Ascending aorta (tissue), 2 donors: ENCODE data around the gene ABCA1. TPM values are rescaled to one million over a fixed set of nuclear protein-coding genes. Genes with fewer than 3 reads are reported as not detected.

Source experiments
- DNase-seq, 2 donors: peaks; one replicate each; pipeline ENCODE4 v3.0.0-alpha.2; 2019; ENCODE audit warnings: low spot score in 2 of 2
- H3K27ac ChIP-seq, 2 donors: fragments of 200-600 bp; sonication (generic); one replicate each; pipeline ENCODE4 v1.5.1; 2016 to 2017; ENCODE audit warnings: mild to moderate bottlenecking in 1 of 2
- H3K27me3 ChIP-seq: fragments of 200-600 bp; sonication (generic); one replicate; pipeline ENCODE4 v1.5.1; 2017
- H3K36me3 ChIP-seq, 2 donors: fragments of 200-600 bp; sonication (generic); one replicate each; pipeline ENCODE4 v1.5.1; 2016
- H3K4me1 ChIP-seq, 2 donors: fragments of 200-600 bp; sonication (generic); one replicate each; pipeline ENCODE4 v1.5.1; 2016 to 2017; ENCODE audit warnings: mild to moderate bottlenecking in 1 of 2
- H3K4me3 ChIP-seq, 2 donors: fragments of 200-600 bp; sonication (generic); one replicate each; pipeline ENCODE4 v1.5.1; 2016 to 2017; ENCODE audit warnings: mild to moderate bottlenecking in 1 of 2
- H3K9me3 ChIP-seq, 2 donors: fragments of 200-600 bp; sonication (generic); one replicate each; pipeline ENCODE4 v1.5.1; 2016
- intact Hi-C: fragments of 100-400 bp; cut with DNase I; formaldehyde crosslinking; loops from one replicate; pipeline ENCODE4 v1.15.1; 2023
- total RNA-seq: library from RNA; depleted of rRNA; stranded (reverse); fragments of >200 nt; gene quantifications from one replicate; pipeline ENCODE4 v1.1.0, GENCODE V29; 2016
- TF ChIP-seq, protein P1 (sequence below), 3 experiments: fragments of 200-600 bp in 2 of 3; fragments of 450-650 bp in 1 of 3; sonication (generic) in 2 of 3; IDR thresholded peaks; one replicate each; pipeline ENCODE4 v1.5.1; 2016 to 2019; ENCODE audit warnings: antibody characterized with exemption in 3 of 3, mild to moderate bottlenecking in 1 of 3, moderate library complexity in 1 of 3

ABCA1 gene
- total RNA-seq, 1 donor from 2014 or later: 14.0 TPM

DNA sequence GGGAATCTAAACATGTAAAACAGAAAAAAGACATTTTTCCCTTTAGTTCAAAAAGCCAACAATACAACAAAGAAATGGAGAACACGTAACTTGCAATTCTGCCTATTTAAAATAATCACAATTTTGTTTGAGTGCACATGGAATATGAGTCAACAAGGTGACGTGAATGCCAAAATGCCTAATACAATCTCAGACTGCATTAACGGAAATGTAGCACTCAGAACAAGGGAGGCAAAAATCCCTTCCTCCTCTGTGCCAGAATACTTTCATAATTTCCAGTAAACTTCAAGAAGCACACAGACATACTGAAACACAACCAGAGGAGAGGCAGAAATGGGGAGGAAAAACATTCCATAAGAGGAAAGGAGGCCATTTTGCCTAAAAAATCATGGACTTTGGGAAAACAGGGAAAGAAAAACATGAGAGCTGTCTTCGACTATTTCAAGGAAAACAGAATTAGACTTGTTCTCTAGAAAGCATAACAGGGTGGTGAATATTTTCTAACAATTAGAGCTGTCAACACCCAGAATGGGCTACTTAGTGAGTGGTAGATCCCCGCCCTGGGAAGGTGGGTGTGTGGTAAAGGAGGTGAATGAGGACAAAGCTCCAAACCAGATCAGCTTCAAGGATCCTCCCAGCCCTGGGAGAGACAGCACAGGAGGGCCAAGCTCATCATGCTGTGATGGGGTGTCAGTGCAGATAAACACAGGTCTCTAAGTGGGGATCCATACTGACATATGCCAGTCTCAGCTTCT, 48.2 kb downstream of the ABCA1 start:
- Histone ChIP-seq H3K27me3 (no peaks in the 10 kb centered on the region), H3K9me3 (no peaks in the 10 kb centered on the region), H3K4me3 (no peak overlapping the region), H3K36me3 (peaks cover 9 to 11% of the 10 kb centered on the region in 2 donors), H3K27ac (peak overlapping the region; percentile 45 to 59), H3K4me1 (no peaks in the 10 kb centered on the region)
- intact Hi-C loops: no loop called here
- DNase-seq: no peak
- TF ChIP-seq, protein P1, sequence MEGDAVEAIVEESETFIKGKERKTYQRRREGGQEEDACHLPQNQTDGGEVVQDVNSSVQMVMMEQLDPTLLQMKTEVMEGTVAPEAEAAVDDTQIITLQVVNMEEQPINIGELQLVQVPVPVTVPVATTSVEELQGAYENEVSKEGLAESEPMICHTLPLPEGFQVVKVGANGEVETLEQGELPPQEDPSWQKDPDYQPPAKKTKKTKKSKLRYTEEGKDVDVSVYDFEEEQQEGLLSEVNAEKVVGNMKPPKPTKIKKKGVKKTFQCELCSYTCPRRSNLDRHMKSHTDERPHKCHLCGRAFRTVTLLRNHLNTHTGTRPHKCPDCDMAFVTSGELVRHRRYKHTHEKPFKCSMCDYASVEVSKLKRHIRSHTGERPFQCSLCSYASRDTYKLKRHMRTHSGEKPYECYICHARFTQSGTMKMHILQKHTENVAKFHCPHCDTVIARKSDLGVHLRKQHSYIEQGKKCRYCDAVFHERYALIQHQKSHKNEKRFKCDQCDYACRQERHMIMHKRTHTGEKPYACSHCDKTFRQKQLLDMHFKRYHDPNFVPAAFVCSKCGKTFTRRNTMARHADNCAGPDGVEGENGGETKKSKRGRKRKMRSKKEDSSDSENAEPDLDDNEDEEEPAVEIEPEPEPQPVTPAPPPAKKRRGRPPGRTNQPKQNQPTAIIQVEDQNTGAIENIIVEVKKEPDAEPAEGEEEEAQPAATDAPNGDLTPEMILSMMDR (IDR thresholded peaks at IDR 0.05): no peak

- H3K27me3 ChIP-seq: no peaks in the 10 kb centered on the region
- no peak for DNase-seq
- intact Hi-C loops: no loop called here
- H3K36me3 ChIP-seq: peaks cover 0 to 4% of the 10 kb centered on the region in 2 donors
- TF ChIP-seq, protein P1 (IDR thresholded peaks at IDR 0.05): no peak
- no peak overlapping the region for H3K4me3 ChIP-seq
- H3K9me3 ChIP-seq: no peaks in the 10 kb centered on the region
- H3K27ac ChIP-seq: no peak overlapping the region
- H3K4me1 ChIP-seq: peaks cover 0 to 9% of the 10 kb centered on the region in 2 donors
Measured at GRCh38 chr9:104876587-104876986, 51.4 kb downstream of the ABCA1 start.

DNA sequence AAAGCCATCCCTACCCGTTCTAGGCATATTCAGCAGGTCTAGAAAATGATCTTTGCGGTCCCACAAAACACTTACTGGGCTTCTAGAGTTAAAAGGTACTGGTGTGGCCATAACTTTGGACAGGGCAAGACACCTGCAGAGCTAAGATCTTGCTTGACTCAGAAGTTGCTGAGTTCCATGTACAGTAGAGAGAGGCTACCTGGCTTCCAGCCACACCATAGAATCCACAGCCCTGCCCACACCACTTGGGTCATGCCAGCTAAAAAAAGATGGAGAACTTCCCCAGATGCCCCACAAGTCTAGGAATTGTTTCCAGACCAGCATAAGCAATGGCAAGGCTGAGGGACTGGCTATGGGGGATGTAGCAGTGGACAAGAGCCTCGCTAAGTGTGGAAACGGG, 52.1 kb downstream of the ABCA1 start:
- H3K9me3 ChIP-seq: no peaks in the 10 kb centered on the region
- TF ChIP-seq, protein P1 (IDR thresholded peaks at IDR 0.05): no peak
- intact Hi-C loops: no loop called here
- peaks cover 0 to 9% of the 10 kb centered on the region in 2 donors for H3K4me1 ChIP-seq
- H3K4me3 ChIP-seq: no peak overlapping the region
- H3K36me3 ChIP-seq: peaks cover 0 to 3% of the 10 kb centered on the region in 2 donors
- DNase-seq: no peak
- no peak overlapping the region for H3K27ac ChIP-seq
- H3K27me3 ChIP-seq: no peaks in the 10 kb centered on the region

DNA sequence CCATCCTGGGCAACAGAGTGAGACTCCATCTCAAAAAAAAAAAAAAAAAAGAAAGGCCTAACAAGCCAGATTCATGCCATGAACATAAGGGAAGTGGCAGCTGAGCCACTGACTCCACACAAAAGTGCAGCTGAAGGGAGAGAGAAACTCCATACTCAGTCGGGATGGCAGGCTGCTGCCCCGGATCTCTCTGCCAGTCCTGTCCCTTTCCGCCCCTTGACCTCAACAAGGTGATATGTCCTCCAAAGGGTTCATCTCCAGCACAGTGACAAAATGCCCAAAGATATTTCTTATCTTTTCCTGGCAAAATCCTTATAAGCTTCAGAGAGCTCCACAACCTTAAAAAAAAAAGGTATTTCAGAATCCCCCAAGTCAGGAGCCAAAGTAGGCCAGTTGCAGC, 52.6 kb downstream of the ABCA1 start:
- H3K4me3 ChIP-seq: no peak overlapping the region
- peak overlapping the region in 1 of 2 donors; percentile 21 for H3K27ac ChIP-seq
- DNase-seq: no peak
- H3K27me3 ChIP-seq: no peaks in the 10 kb centered on the region
- TF ChIP-seq, protein P1 (IDR thresholded peaks at IDR 0.05): no peak
- no peaks in the 10 kb centered on the region for H3K36me3 ChIP-seq
- no peaks in the 10 kb centered on the region for H3K9me3 ChIP-seq
- intact Hi-C loops: no loop called here
- peaks cover 0 to 9% of the 10 kb centered on the region in 2 donors for H3K4me1 ChIP-seq

GRCh38 chr9:104873489-104873850, 54.5 kb downstream of the ABCA1 start:
- Histone ChIP-seq H3K4me3 (no peak overlapping the region), H3K4me1 (peaks cover 0 to 17% of the 10 kb centered on the region in 2 donors), H3K36me3 (peaks cover 0 to under 1% of the 10 kb centered on the region in 2 donors), H3K27me3 (no peaks in the 10 kb centered on the region), H3K27ac (peak overlapping the region; percentile 14 to 25), H3K9me3 (no peaks in the 10 kb centered on the region)
- TF ChIP-seq, protein P1 (IDR thresholded peaks at IDR 0.05): no peak
- no peak for DNase-seq
- intact Hi-C loops: no loop called here
